B cell (primary cell): Measurements from ENCODE around the gene USP9X. TPM values are rescaled to one million over a fixed set of nuclear protein-coding genes. Genes with fewer than 3 reads are reported as not detected.

Experiments
- ATAC-seq: fragments of 200-7000 bp; cut with Tn5 transposase; one replicate; pipeline ENCODE4 v1.10.0; 2021; ENCODE audit warnings: low read depth, mild to moderate bottlenecking, moderate number of reproducible peaks, moderate library complexity
- CTCF ChIA-PET: fragments of 350-600 bp; sonication (Branson Sonifier 250); formaldehyde crosslinking; loops from one replicate; lab custom pipeline; 2021; ENCODE audit warnings: antibody characterized with exemption, inconsistent platforms; lab: Charles Lee
- POLR2A ChIA-PET: fragments of 350-600 bp; sonication (Branson Sonifier 250); formaldehyde crosslinking; loops from one replicate; lab custom pipeline; 2021; ENCODE audit warnings: antibody characterized with exemption; lab: Charles Lee
- DNase-seq: peaks from one replicate; pipeline ENCODE4 v3.0.0; 2013
- H2AFZ ChIP-seq: 2 replicates; pipeline ENCODE4 v1.6.1; 2012; ENCODE audit warnings: mild to moderate bottlenecking, low read depth, low read length; ENCODE audit not compliant: insufficient read depth, poor library complexity, severe bottlenecking
- H3K27ac ChIP-seq, 2 donors: 1 replicate in 1 of 2; 2 replicates in 1 of 2; pipeline ENCODE4 v1.5.1; 2012 to 2013; ENCODE audit warnings: low read length in 2 of 2, mild to moderate bottlenecking in 2 of 2, moderate library complexity in 1 of 2
- H3K27me3 ChIP-seq, 4 experiments: fragments of 200-600 bp in 1 of 4; sonication (generic) in 1 of 4; replicated peaks in 1 of 4; 1 replicate in 2 of 4; 2 replicates in 2 of 4; pipeline versions ENCODE4 v1.6.1 to v1.7.0; 2013 to 2016; ENCODE audit warnings: low read length in 3 of 4, mild to moderate bottlenecking in 2 of 4, mixed read lengths in 1 of 4, moderate library complexity in 1 of 4; ENCODE audit not compliant: insufficient read depth in 4 of 4, control insufficient read depth in 3 of 4; ENCODE audit errors: control extremely low read depth in 1 of 4
- H3K36me3 ChIP-seq, 2 experiments: replicated peaks in 1 of 2; 1 replicate in 1 of 2; 2 replicates in 1 of 2; pipeline versions ENCODE4 v1.6.1 to v1.7.1; 2013; ENCODE audit warnings: low read length in 1 of 2; ENCODE audit not compliant: insufficient read depth in 2 of 2, control insufficient read depth in 1 of 2; ENCODE audit errors: control extremely low read depth in 1 of 2, extremely low read depth in 1 of 2
- H3K4me1 ChIP-seq, 2 donors: fragments of 200-600 bp in 1 of 2; sonication (generic) in 1 of 2; 1 replicate in 1 of 2; 2 replicates in 1 of 2; pipeline versions ENCODE4 v1.5.1 to v1.6.1; 2013 to 2017; ENCODE audit warnings: low read length in 2 of 2; ENCODE audit not compliant: control insufficient read depth in 2 of 2, insufficient read depth in 2 of 2
- H3K4me2 ChIP-seq: replicated peaks from 2 replicates; pipeline ENCODE3; 2012; ENCODE audit warnings: mild to moderate bottlenecking, low read depth, low read length; ENCODE audit not compliant: poor library complexity, severe bottlenecking
- H3K4me3 ChIP-seq, 5 experiments: fragments of 200-600 bp in 1 of 5; sonication (generic) in 1 of 5; 1 replicate in 3 of 5; 2 replicates in 2 of 5; pipeline versions ENCODE4 v1.5.1 to v1.7.0; 2011 to 2016; ENCODE audit warnings: low read length in 4 of 5, mild to moderate bottlenecking in 4 of 5, low read depth in 2 of 5, control low read depth in 1 of 5, moderate library complexity in 1 of 5; ENCODE audit not compliant: insufficient read depth in 1 of 5; ENCODE audit errors: control extremely low read depth in 1 of 5, extremely low read depth in 1 of 5
- H3K79me2 ChIP-seq: fragments of 200-600 bp; sonication (generic); one replicate; pipeline ENCODE4 v1.6.0; 2016; ENCODE audit warnings: low read length; ENCODE audit not compliant: control insufficient read depth, insufficient read depth
- H3K9ac ChIP-seq: fragments of 200-600 bp; sonication (generic); 2 replicates; pipeline ENCODE4 v1.6.1; 2017; ENCODE audit warnings: mild to moderate bottlenecking, low read length, moderate library complexity
- H3K9me3 ChIP-seq, 3 donors: one replicate each; pipeline versions ENCODE4 v1.6.1 to v1.7.1; 2013; ENCODE audit warnings: low read length in 2 of 3; ENCODE audit not compliant: control insufficient read depth in 2 of 3, insufficient read depth in 1 of 3; ENCODE audit errors: control extremely low read depth in 1 of 3
- H4K20me1 ChIP-seq: 2 replicates; pipeline ENCODE4 v1.6.0; 2012; ENCODE audit warnings: mild to moderate bottlenecking, low read length; ENCODE audit not compliant: insufficient read depth, control insufficient read depth, poor library complexity, severe bottlenecking
- H3K27ac Mint-ChIP-seq: one replicate; pipeline ENCODE4 v1.8.0; 2021; ENCODE audit warnings: mixed read lengths
- H3K27me3 Mint-ChIP-seq: one replicate; pipeline ENCODE4 v1.8.0; 2021; ENCODE audit warnings: mixed read lengths
- H3K4me1 Mint-ChIP-seq: one replicate; pipeline ENCODE4 v1.8.0; 2021; ENCODE audit warnings: mixed read lengths
- H3K4me3 Mint-ChIP-seq: one replicate; pipeline ENCODE4 v1.8.0; 2021; ENCODE audit warnings: mixed read lengths
- H3K9me3 Mint-ChIP-seq: one replicate; pipeline ENCODE4 v1.8.0; 2022; ENCODE audit warnings: mixed read lengths; ENCODE audit not compliant: insufficient read depth
- CTCF ChIP-seq: fragments of 200-600 bp; IDR thresholded peaks from one replicate; pipeline ENCODE4 v1.8.0; 2022; ENCODE audit warnings: antibody characterized with exemption, mild to moderate bottlenecking
- EZH2 ChIP-seq: IDR thresholded peaks from 2 replicates; pipeline ENCODE4 v1.6.1; 2012; ENCODE audit warnings: borderline replicate concordance, low read depth, mild to moderate bottlenecking, moderate library complexity, low read length; ENCODE audit not compliant: insufficient read depth, poor library complexity, severe bottlenecking
- WGBS: methylation state at CpG from one replicate; pipeline ENCODE4 v1.1.5; 2013; ENCODE audit warnings: missing lambda C conversion rate; ENCODE audit not compliant: insufficient coverage; 5-methylcytosine and 5-hydroxymethylcytosine counted together
- intact Hi-C: fragments of 100-400 bp; cut with micrococcal nuclease; formaldehyde crosslinking; loops from one replicate; pipeline ENCODE4 v1.10.0; 2022
- polyA plus RNA-seq: library from polyadenylated mRNA; depleted of rRNA; stranded (reverse); fragments of >200 nt; gene quantifications from 2 replicates; pipeline ENCODE4 v1.2.3, GENCODE V29; 2012
- total RNA-seq, 2 donors: library from RNA; stranded (reverse); fragments of 120-200 nt in 1 of 2; gene quantifications; 1 replicate in 1 of 2; 2 replicates in 1 of 2; pipeline versions ENCODE4 v1.2.3 to v1.2.4, GENCODE V29; 2013 to 2022

Gene USP9X
- total and polyA plus RNA-seq, 2 donors (not counting 1 experiment from before 2014, with no cell fraction given) = 9.6 to 87.6 TPM

- Mint-ChIP-seq H3K9me3 (no peaks in the 10 kb centered on the region), H3K4me3 (no peak overlapping the region), H3K27ac (no peak overlapping the region), H3K4me1 (no peaks in the 10 kb centered on the region), H3K27me3 (no peaks in the 10 kb centered on the region)
- Histone ChIP-seq H2AFZ (no peak overlapping the region), H4K20me1 (peaks cover 13% of the 10 kb centered on the region), H3K4me2 (no peak overlapping the region), H3K9me3 (no peaks in the 10 kb centered on the region), H3K4me1 (no peaks in the 10 kb centered on the region), H3K27me3 (no peaks in the 10 kb centered on the region), H3K4me3 (no peak overlapping the region), H3K27ac (no peak overlapping the region), H3K9ac (no peak overlapping the region), H3K79me2 (peaks cover 7% of the 10 kb centered on the region), H3K36me3 (peaks cover 0 to 33% of the 10 kb centered on the region in 2 experiments)
- intact Hi-C loops = no loop called here
- ChIA-PET CTCF (interaction anchor here (0.6 to 1.6 kb wide), 2 partner anchors 40 to 43 kb away, joined by 3 to 7 read pairs; no protein-coding TSS in a partner anchor), POLR2A (interaction anchor here (0.5 kb wide), 1 partner anchor 70 kb away, joined by 3 read pairs; no protein-coding TSS in a partner anchor)
- TF ChIP-seq CTCF (peak; percentile 56), EZH2 (no peak)
- DNase-seq (no peak), ATAC-seq (no peak)
Observed at GRCh38 chrX:41137589-41137988, 52.3 kb downstream of the USP9X start.

GRCh38 chrX:41142130-41142910 lies 57.1 kb downstream of the USP9X start:
- TF ChIP-seq EZH2 = no peak
- no peak for TF ChIP-seq CTCF
- Histone ChIP-seq H3K9me3 (no peaks in the 10 kb centered on the region), H3K79me2 (no peaks in the 10 kb centered on the region), H3K27me3 (no peaks in the 10 kb centered on the region), H3K4me1 (no peaks in the 10 kb centered on the region), H3K4me2 (no peak overlapping the region), H4K20me1 (peaks cover 13% of the 10 kb centered on the region), H3K4me3 (no peak overlapping the region), H3K36me3 (peaks cover 0 to 27% of the 10 kb centered on the region in 2 experiments), H2AFZ (no peak overlapping the region), H3K27ac (no peak overlapping the region), H3K9ac (no peak overlapping the region)
- ATAC-seq = no peak
- H3K27me3 Mint-ChIP-seq = no peaks in the 10 kb centered on the region
- CTCF ChIA-PET = no interaction called here
- no peak for DNase-seq
- H3K4me3 Mint-ChIP-seq = no peak overlapping the region
- H3K27ac Mint-ChIP-seq = no peak overlapping the region
- POLR2A ChIA-PET = no interaction called here
- H3K4me1 Mint-ChIP-seq = no peaks in the 10 kb centered on the region
- 89% methylated on average over 1 of the region's 5 CpGs for WGBS
- intact Hi-C loops = no loop called here
- H3K9me3 Mint-ChIP-seq = no peaks in the 10 kb centered on the region
